Neural progenitor cell (in vitro differentiated cells): Measurements from ENCODE around the gene TMEM203.

Source experiments
- CTCF ChIP-seq: fragments of 200-600 bp; sonication (generic); IDR thresholded peaks from 2 replicates; pipeline ENCODE4 v1.5.1; 2017; ENCODE audit warnings: antibody characterized with exemption, mild to moderate bottlenecking
- EZH2 ChIP-seq: fragments of 200-600 bp; sonication (generic); IDR thresholded peaks from 2 replicates; pipeline ENCODE4 v1.6.1; 2017; ENCODE audit warnings: antibody characterized with exemption, mild to moderate bottlenecking, moderate library complexity

DNA sequence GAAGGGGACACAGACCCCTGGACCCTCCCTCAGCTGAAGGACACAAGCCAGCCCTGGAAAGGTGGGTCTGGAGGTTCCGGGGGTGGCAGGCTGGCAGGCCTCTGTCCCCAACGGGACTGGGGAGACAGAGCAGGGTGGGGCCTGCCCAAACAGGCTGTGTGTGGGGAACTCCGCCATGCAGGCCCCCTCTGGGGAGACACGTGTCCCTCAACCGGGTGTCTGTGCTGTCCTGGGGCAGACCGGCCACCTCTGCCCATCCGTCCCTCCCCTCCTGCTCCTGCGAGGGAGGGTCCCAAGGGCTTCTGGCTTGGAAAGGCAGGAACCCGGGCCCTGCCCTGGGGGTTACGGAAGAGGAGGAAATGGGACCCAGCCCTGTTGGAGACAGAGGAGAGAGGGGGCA, 26.7 kb upstream of the TMEM203 start:
- TF ChIP-seq CTCF, result no peak
- no peak for TF ChIP-seq EZH2
